HT1080 (cell line): ENCODE data around the gene GOLGA8M. TPM values are rescaled to one million over a fixed set of nuclear protein-coding genes. Genes with fewer than 3 reads are reported as not detected.
"Not testable (repeated sequence)": the region's sequence is repeated elsewhere in the genome, so short reads cannot be mapped to it uniquely, and the experiment has no call there.

Experiments used
- DNase-seq: peaks from one replicate; pipeline ENCODE4 v3.0.0-alpha.2; 2015; ENCODE audit warnings: low read depth
- polyA plus RNA-seq, 2 experiments: library from polyadenylated mRNA; depleted of rRNA; stranded (reverse); fragments of >200 nt; gene quantifications; 2 replicates each; pipeline ENCODE4 v1.2.3, GENCODE V29; 2015
- total RNA-seq: library from RNA; depleted of rRNA; stranded (reverse); fragments of >200 nt; shearing (Covaris generic); gene quantifications from 2 replicates; pipeline ENCODE4 v1.2.3, GENCODE V29; 2014; rRNA removed

The GOLGA8M gene
- total RNA-seq, result not detected in 2 replicates
- not detected in 2 replicates for polyA plus RNA-seq (2015; cell fraction: cytosol; rRNA removed)
- not detected in 2 replicates for polyA plus RNA-seq (2015; cell fraction: nucleus; rRNA removed)

- DNase-seq, result not testable (repeated sequence)
Observed at GRCh38 chr15:28712270-28712669, at the start of gene GOLGA8M. GOLGA8M (minus strand) TSS chr15:28712421; CDS start chr15:28712323, 98 bp downstream.

DNA sequence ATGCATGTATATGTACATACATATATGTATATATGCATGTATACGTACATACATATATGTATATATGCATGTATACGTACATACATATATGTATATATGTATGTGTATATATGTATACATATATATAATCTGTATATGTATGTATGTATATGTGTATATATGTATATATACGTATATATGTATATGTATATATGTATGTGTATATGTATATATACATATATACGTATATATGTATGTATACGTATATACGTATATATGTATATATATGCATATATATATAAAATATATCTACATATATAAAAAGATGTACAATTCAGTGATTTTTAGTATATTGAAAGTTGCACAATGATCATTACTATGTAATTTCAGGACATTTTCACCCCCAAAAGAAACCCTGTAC is 30.7 kb upstream of the GOLGA8M start:
- not testable (repeated sequence) for DNase-seq

GRCh38 chr15:28738590-28739292 is 26.5 kb upstream of the GOLGA8M start:
- DNase-seq, result not testable (repeated sequence)

DNA sequence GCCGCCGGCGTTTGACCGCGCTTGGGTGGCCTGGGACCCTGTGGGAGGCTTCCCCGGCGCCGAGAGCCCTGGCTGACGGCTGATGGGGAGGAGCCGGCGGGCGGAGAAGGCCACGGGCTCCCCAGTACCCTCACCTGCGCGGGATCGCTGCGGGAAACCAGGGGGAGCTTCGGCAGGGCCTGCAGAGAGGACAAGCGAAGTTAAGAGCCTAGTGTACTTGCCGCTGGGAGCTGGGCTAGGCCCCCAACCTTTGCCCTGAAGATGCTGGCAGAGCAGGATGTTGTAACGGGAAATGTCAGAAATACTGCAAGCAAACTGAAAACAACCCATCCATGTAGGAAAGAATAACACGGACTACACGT is 26.0 kb upstream of the GOLGA8M start:
- not testable (repeated sequence) for DNase-seq

DNA sequence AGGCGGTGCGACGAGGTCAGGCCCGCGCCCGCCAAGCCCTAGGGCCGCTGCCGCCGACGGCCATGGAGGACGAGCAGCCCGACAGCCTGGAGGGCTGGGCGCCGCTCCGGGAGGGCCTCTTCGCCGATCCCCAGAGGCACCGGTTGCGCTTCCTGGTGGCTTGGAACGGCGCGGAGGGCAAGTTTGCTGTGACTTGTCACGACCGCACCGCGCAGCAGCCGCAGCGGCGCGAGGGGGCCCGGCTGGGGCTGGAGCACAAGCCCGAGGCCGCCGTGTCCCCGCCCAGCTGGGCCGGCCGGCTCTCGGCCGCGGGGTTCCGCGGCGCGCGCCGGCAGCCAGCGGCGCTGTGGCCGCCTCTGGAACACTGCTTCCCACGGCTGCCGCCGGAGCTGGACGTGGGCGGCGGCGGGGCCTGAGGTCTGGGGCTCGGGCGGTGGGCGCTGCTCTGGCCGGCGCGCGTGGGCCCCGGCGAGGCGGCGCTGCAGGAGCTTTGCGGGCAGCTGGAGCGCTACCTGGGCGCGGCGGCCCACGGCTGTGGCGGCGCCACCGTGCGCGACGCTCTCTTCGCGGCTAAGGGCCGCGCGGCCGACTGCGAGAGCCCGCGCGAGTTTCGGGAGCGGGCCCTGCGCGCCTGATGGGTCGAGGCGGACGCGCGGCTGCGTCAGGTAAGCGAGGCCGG is 25.4 kb upstream of the GOLGA8M start:
- DNase-seq, result not testable (repeated sequence)

DNA sequence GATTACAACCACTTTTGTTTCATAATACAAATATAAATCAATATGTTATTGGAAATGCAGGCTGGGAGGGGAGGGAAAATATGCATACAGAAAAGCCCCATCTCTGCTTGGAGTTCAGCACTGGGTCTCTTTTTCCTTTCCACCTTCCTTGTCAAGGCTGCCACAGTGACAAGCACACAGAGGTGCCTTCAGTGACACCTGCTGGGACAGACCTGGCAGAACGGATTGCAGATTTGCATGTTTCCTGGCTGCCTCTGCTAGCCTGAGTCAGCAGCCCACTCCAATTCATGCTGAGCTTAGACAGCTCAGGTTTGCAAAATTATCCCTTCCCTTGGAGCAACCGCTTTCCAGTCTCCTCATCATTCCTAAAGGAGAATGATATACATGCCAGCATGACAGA is 15.8 kb upstream of the GOLGA8M start:
- DNase-seq, result peak; percentile 16

GRCh38 chr15:28727026-28727425 is 14.8 kb upstream of the GOLGA8M start:
- DNase-seq, result not testable (repeated sequence)

DNA sequence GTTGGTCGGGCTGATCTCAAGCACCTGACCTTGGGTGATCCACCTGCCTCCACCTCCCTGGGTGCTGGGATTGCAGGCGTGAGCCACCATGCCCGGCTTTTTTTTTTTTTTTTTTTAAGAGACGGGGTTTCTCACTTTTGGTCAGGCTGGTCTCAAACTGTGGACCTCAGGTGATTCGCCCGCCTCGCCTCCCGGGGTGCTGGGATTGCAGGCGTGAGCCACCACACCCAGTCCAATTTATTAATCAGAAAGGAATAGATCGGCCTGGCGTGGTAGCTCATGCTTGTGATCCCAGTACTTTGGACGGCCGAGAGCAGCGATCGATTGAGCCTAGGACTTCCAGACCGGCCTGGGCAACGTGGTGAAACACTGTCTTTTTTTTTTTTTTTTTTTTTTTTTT is 13.9 kb upstream of the GOLGA8M start:
- no peak for DNase-seq

DNA sequence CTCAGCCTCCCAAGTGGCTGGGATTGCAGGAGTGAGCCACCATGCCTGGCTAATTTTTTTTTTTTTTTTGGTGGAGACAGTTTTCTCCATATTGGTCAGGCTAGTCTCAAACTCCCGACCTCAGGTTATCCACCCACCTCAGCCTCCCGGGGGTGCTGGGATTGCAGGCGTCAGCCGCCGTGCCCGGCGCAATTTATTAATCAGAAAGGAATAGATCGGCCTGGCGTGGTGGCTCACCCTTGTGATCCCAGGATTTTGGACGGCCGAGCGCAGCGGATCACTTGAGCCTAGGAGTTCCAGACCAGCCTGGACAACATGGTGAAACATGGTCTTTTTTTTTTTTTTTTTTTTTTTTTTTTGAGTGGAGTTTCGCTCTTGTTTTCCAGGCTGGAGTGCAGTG is 13.3 kb upstream of the GOLGA8M start:
- DNase-seq, result no peak

GRCh38 chr15:28723986-28724385 is 11.8 kb upstream of the GOLGA8M start:
- DNase-seq, result not testable (repeated sequence)

- not testable (repeated sequence) for DNase-seq
Observed at GRCh38 chr15:28719626-28720025, 7.4 kb upstream of the GOLGA8M start.

- not testable (repeated sequence) for DNase-seq
Observed at GRCh38 chr15:28718576-28718975, 6.4 kb upstream of the GOLGA8M start.

- not testable (repeated sequence) for DNase-seq
Observed at GRCh38 chr15:28714176-28714575, 2.0 kb upstream of the GOLGA8M start.

GRCh38 chr15:28703927-28704326 is 8.3 kb downstream of the GOLGA8M start:
- not testable (repeated sequence) for DNase-seq

DNA sequence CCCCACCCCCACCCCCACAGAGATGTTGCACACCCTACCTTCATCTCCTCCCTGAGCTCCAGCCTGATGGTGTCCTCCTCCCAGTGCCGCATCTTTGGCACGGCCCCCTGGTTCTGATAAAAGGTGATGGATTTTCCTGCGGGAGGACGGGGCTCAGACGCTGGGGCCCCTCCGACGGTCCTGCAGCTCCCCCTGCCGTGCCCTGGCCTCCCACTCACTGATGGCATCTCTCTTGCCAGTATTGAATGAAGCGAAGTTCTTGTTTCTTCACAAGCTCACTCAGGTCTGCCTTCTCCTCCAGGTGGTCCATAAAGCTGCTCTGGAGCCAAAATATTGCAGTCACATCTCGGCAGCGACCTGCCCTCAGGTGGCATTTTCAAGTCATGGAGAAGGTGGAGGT is 9.8 kb downstream of the GOLGA8M start:
- not testable (repeated sequence) for DNase-seq

GRCh38 chr15:28694006-28694751 is 18.0 kb downstream of the GOLGA8M start:
- not testable (repeated sequence) for DNase-seq

DNA sequence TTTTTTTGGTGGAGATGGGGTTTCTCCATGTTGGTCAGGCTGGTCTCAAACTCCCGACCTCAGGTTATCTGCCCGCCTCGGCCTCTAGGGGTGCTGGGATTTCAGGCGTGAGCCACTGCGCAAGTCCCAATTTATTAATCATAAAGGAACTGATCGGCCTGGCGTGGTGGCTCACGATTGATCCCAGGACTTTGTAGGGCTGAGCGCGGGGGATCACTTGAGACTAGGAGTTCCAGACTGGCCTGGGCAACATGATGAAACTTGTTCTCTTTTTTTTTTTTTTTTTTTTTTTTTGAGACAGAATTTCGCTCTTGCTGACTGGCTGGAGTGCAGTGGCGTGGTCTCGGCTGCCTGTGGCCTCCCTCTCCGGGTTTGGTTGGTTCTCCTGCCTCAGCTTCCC is 19.2 kb downstream of the GOLGA8M start:
- DNase-seq, result not testable (repeated sequence)

GRCh38 chr15:28673533-28673932 is 38.7 kb downstream of the GOLGA8M start:
- not testable (repeated sequence) for DNase-seq

GRCh38 chr15:28672122-28672521 is 40.1 kb downstream of the GOLGA8M start:
- not testable (repeated sequence) for DNase-seq

GRCh38 chr15:28666402-28666801 is 45.8 kb downstream of the GOLGA8M start:
- DNase-seq, result not testable (repeated sequence)

DNA sequence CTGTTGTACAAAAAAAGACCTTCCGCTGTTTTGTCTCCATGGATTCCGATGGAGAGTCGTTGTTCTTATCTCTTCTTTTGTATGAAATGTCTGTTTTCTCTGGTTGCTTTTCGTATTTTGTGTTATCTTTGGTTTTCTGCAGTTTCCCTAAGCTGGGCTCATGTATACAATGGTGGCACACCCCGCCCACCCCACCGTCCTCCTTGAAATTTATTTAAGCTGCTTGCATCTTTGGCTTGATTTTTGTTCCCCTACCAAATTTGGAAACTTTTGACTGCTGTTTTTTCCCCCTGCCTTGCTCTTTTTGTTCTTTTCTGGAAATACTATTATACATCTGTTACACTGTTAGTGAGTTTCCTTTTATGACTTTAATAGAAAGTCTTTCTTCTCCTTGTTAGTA is 47.6 kb downstream of the GOLGA8M start:
- DNase-seq, result not testable (repeated sequence)

- not testable (repeated sequence) for DNase-seq
Observed at GRCh38 chr15:28663717-28664116, 48.5 kb downstream of the GOLGA8M start.
